HG03097 (cell line): ENCODE measurements around the gene NFYB.
A peak's percentile ranks its signal among the peaks of the same experiment; 100 is the strongest.
"Not testable (repeated sequence)": the region's sequence is repeated elsewhere in the genome, so short reads cannot be mapped to it uniquely, and the experiment has no call there.

Experiments
- ATAC-seq: cut with Tn5 transposase; IDR thresholded peaks from one replicate; pipeline ENCODE4 v1.9.1; 2021; ENCODE audit not compliant: unreplicated experiment, low FRiP score

NFYB gene

GRCh38 chr12:104163028-104163427 lies 25.0 kb upstream of the NFYB start:
- ATAC-seq: not testable (repeated sequence)

- ATAC-seq: no peak
Measured at GRCh38 chr12:104155711-104156555, 17.9 kb upstream of the NFYB start.

DNA sequence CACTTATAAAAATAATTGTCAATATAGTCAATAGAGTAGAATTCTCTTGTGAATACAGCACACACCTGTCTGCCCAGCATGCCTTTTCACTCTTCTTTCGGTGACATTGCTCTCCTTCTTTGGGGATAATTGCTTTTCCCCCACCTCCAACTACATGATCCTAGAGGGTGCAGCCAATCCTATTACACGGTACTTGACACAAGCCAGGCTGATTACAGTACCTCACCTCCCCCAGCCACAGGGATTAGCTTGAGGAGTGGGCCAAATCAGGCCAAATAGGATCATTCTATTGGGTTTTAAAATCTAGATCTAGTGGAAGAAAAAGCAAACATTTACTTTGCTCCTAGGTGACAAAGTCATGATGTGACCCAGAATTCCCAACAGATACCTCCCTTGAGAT lies 16.8 kb upstream of the NFYB start:
- no peak for ATAC-seq

DNA sequence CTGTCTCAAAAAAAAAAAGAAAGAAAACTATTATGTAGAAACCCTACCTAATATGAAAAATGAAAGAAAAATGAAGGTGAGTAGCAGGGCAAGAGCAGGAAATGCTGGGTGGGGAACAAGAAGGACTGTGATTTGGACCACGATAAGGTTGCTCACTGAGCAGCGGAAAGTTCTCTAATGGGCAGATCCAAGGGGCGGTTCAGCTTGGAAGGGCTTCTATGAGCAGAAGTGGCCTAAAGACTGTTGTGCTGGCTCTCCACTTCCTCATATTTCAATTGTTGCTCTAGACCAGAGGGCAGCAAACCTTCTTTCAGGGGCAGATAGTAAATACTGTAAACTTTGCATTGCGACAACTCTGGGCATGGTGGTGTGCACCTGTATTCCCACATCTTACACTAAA lies 16.3 kb upstream of the NFYB start:
- no peak for ATAC-seq

DNA sequence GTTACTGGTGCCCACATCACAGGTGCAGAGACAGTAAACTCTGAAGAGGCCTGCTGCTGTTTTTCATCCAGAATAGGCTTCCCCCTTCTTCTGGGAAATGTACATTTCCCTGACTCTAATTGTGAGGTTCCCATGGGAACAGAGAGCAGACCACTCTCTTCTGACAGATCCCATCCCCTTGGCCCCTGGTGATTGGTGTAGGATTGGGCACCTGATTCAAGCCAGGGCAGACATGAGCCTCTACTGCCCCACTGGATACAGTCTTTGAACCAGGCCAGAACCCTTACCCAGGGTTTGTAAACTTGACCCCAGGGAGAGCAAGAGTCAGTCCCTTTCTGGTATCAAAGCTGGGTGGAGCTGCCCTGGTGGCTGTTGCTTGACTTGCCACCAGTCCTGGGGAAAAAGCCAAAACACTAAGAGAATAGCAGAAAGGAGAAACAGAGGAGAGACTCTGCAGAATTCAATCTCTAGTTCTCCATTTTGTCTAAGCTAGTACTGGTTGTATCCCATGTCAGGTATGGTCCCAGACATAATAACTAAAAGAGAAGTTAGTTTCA lies 14.8 kb upstream of the NFYB start:
- no peak for ATAC-seq

- no peak for ATAC-seq
Measured at GRCh38 chr12:104150416-104150815, 12.4 kb upstream of the NFYB start.

GRCh38 chr12:104147346-104147745 lies 9.3 kb upstream of the NFYB start:
- ATAC-seq: no peak

- no peak for ATAC-seq
Measured at GRCh38 chr12:104143918-104144317, 5.9 kb upstream of the NFYB start.

DNA sequence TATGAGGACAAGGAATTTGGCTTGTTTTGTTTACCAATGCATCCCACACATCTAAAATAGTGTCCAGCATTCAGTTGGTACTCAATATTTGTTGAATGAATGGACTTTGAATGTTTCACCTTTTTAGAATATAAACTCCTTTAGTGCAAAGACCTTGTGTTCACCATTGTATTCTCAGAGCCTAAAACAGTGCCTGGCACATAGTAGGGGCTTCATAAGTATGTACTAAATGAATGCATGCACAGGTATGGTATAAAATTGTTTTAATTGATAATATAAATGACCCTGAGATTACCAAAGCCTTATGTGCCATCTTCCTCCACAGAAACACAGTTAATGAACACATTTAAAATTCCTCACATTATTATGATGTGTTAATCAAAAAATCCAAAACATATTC lies 5.0 kb upstream of the NFYB start:
- ATAC-seq: no peak

- ATAC-seq: no peak
Measured at GRCh38 chr12:104142543-104142942, 4.5 kb upstream of the NFYB start.

DNA sequence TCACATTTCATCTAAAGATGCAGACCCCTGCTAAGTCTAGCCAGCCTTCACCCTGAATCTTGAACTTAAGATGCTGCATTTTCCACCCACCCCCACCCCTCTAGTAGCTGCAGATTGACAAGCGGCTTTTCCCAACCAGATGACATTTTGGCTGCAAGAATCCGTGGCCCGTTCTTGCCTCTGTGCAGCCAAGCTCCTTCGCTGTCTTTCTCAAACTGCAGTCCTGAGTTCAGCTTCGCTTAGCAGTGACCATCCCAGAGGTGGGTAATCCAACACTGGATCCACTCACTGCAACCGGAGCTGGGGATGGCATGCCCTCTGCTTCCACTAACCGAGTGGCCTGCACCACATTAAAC lies 765 bp upstream of the NFYB start:
- ATAC-seq: no peak

DNA sequence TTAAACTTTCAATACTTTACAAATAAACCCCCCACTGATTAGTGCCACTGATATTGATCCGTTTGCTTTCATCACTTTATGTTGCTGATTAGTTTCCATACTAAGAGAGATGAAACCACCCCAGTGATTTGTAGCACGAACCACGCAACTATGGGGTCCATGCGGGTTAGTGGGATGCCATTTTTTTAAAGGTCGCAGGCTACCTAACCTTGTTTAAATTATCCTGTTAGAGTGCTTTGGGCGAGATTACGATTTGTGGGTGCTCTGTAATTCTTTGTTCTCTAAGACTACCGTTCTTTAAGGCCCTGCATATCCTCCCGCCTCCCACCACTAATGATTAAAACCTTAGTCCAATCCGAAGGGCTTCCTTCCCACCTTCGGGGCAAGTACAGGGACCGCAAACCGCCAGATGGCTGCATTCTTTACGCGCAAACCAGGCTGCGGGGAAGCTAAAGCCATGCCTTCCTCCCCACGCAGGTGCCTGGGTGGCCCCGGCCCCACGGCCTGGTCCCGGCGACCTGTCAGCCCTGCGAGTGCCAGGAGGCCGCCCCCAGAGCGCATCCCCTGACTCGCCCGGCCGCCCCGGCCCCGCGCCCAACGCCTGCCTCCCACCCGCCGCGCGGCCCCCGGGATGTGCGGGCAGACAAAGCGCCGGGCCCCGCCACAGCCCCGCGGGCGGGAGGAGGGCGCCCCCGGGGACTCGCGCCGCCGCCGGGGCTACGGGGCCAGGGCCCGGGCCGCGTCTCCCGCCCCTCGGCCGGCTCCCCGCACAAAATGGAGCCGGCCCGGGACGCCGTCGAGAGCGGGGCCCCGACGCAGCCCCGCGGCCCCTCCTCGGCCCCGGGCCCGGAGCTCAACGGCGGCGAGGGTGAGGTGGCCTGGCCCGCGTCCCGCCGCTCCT lies 759 bp downstream of the NFYB start:
- ATAC-seq: peak; percentile 22

- ATAC-seq: no peak
Measured at GRCh38 chr12:104136577-104136976, 1.4 kb downstream of the NFYB start.

DNA sequence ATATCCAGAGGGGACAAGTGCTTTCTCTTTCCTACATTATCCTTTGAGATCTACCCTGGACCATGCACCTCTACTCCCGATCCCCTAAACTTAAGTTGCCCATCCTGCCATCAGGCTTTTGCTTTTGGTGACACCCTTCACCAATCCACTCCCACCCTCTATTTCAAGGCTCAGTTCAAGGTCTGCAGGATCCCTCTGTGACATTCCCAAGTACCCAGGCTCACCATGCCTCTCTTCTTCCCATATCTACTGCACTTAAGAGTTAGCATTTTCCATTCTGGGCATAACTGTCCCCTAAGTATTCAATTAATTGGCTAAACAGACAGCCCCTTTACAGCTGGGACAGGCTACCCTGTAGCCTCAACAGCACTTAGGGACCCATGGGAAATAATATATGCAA lies 3.1 kb downstream of the NFYB start:
- ATAC-seq: no peak

DNA sequence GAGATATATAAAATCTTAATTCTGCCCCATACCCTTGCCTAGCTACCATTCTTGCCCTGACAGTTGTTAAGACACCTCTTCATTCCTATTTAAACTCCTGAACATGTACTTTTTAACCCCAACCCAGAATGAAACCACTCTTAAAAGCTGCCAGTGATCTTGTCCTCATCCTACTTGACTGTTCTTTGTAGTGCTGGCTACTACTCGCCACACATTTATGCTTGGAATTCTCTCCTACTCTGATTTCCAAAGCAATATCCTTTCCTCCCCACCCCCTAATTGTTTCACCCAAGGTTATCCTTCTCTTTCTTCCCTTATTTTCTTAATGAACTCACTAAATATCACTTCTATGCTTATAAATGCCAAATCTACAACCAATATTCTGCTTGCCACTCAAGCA lies 4.1 kb downstream of the NFYB start:
- no peak for ATAC-seq

GRCh38 chr12:104133321-104133720 lies 4.7 kb downstream of the NFYB start:
- no peak for ATAC-seq

- no peak for ATAC-seq
Measured at GRCh38 chr12:104132351-104132956, 5.6 kb downstream of the NFYB start.

DNA sequence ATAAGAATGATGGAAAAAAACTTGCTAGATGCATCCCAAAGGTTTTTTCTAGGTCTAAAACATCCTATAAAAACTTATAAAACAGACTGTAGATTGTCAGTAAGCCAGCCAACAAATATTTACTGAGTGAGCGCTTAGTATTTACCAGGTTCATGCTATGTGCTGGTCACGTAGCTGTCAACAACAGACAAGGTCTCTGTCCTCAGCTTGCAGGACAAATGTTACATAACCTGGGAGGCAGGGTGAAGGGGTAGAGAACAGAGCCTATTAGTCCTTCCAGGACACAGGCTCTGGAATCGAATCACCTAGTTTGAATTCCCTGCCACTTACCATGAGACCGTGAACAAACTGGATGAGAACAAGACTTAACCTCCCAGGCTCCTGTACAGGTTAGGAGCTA lies 6.4 kb downstream of the NFYB start:
- ATAC-seq: no peak

- ATAC-seq: no peak
Measured at GRCh38 chr12:104130760-104131159, 7.2 kb downstream of the NFYB start.

GRCh38 chr12:104126548-104126947 lies 11.5 kb downstream of the NFYB start:
- no peak for ATAC-seq

- no peak for ATAC-seq
Measured at GRCh38 chr12:104122298-104122697, 15.7 kb downstream of the NFYB start.
